ENCODE measurements around the gene ATP5F1D.

GRCh38 chr19:1259876-1260748, 18.6 kb downstream of the ATP5F1D start:
- TF ChIP-seq, protein P1, sequence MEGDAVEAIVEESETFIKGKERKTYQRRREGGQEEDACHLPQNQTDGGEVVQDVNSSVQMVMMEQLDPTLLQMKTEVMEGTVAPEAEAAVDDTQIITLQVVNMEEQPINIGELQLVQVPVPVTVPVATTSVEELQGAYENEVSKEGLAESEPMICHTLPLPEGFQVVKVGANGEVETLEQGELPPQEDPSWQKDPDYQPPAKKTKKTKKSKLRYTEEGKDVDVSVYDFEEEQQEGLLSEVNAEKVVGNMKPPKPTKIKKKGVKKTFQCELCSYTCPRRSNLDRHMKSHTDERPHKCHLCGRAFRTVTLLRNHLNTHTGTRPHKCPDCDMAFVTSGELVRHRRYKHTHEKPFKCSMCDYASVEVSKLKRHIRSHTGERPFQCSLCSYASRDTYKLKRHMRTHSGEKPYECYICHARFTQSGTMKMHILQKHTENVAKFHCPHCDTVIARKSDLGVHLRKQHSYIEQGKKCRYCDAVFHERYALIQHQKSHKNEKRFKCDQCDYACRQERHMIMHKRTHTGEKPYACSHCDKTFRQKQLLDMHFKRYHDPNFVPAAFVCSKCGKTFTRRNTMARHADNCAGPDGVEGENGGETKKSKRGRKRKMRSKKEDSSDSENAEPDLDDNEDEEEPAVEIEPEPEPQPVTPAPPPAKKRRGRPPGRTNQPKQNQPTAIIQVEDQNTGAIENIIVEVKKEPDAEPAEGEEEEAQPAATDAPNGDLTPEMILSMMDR (conservative IDR thresholded peaks at IDR 0.05; ENCODE audit: low read length), result no peak
- no peak for TF ChIP-seq EZH2phosphoT487 (IDR thresholded peaks at IDR 0.05; ENCODE audit: borderline replicate concordance)

Data from Loucy (cell line).